Measurements from ENCODE around the gene EFNA2. TPM values are rescaled to one million over a fixed set of nuclear protein-coding genes. Genes with fewer than 3 reads are reported as not detected.
"Not testable (repeated sequence)": the region's sequence is repeated elsewhere in the genome, so short reads cannot be mapped to it uniquely, and the experiment has no call there.

EFNA2 gene
- polyA plus RNA-seq, 2 of the 4 experiments (the other 2 are of a cell fraction) = 0.16 to 1.3 TPM

DNA sequence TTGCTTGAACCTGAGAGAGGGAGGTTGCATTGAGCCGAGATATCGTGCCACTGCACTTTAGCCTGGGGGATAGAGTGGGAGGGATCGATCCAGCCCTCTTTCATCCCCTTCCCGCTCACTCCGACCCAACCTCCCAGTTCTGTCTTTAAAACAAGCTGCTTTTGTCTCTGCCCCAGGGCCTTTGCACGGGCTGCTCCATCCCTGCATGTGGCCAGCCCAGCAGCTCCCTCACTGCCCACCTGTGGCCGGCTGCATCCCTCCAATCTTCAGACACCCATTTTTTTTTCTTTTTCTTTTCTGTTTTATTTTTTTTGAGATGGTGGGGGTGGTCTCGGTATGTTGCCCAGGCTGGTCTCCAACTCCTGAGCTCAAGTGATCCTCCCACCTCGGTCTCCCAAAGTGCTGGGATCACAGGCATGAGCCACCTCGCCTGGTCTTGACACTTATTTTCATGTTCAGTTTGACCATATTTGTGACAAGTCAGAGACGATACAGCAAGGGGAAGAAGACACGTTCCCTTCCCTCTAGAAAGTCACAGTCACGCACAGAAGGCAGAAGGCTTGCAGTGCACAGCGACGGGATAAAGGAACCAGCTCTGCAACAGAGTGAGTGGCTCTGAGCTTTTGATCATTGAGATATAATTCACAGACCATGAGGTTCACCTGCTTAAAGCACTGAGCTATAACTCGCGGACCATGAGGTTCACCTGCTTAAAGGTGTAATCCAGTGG, 31.8 kb downstream of the EFNA2 start (continued):
- TF ChIP-seq PHF8 (IDR thresholded peaks at IDR 0.05; ENCODE audit: borderline replicate concordance, low read depth) (no peak), ZFP36 (IDR thresholded peaks at IDR 0.05; ENCODE audit: borderline replicate concordance, partially characterized antibody) (no peak)

DNA sequence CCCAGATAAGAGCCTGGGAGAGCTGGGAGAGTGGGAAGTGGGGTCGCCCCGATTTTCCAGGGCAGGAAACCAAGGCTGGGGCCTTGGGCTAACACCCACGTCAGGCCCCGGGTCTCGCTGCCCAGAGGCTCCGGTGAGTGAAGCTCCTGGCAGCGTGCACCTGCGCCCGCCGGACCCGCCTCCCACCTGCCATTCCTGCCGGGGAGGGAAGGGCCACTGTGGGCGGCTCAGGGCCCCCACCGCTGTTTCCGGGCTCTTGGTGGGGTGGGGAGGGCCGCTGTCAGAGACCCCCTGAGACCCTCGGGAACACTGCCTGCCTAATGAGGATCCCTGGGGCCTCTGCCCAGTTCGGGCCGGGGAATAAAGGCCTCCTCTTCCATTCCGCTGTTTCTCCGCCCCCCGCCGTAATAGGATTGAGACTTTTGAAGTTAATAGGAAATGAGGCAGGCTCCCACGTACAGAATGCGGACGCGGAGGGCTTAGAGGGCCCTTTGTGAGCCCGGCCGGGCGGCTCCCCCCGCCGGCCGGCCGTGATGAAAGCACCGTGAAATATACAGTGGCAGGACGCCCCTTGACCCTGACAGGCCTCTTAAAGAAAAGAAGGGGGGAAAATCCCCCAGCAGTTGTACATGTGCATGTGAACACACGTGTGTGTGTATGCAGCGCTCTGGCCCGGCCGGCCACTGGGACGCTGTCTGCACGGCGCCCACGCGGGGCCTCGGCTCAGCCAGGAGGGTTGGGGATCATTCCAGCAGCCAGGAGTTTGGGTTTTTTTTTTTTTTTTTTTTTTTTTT, 33.2 kb downstream of the EFNA2 start:
- ChIA-PET CTCF (interaction anchor here (0.7 kb wide), 1 partner anchor 39 kb away, joined by 3 read pairs; no protein-coding TSS in a partner anchor), POLR2A (no interaction called here)
- Histone ChIP-seq H3K27ac (no peak overlapping the region), H3K4me1 (peaks cover 13% of the 10 kb centered on the region), H3K4me2 (no peak overlapping the region), H3K9me3 (no peaks in the 10 kb centered on the region), H3K4me3 (no peak overlapping the region)
- ATAC-seq = no peak
- WGBS (ENCODE audit: missing lambda C conversion rate) = 80% methylated on average over 34 of the region's 46 CpGs
- no peak for FAIRE-seq
- DNase-seq (ENCODE audit: low read depth in 1 of 2, low spot score in 1 of 2) = no peak
- TF ChIP-seq KDM1A (IDR thresholded peaks at IDR 0.05; ENCODE audit: low read depth) (no peak), FOXS1 (CRISPR knock-in tag; IDR thresholded peaks at IDR 0.05) (no peak), HOXB5 (CRISPR knock-in tag; IDR thresholded peaks at IDR 0.05) (no peak), NR3C1 (IDR thresholded peaks at IDR 0.05) (no peak), GATA3 (IDR thresholded peaks at IDR 0.05; ENCODE audit: borderline replicate concordance) (no peak), RFX5 (IDR thresholded peaks at IDR 0.05) (no peak), POLR2A (IDR thresholded peaks at IDR 0.05; ENCODE audit: low read length) (no peak), CBX8 (IDR thresholded peaks at IDR 0.05) (no peak), EP300 (IDR thresholded peaks at IDR 0.05) (no peak), SREBF2 (IDR thresholded peaks at IDR 0.05) (no peak), CHD2 (IDR thresholded peaks at IDR 0.05; ENCODE audit: low read length, partially characterized antibody) (no peak), FOSL2 (IDR thresholded peaks at IDR 0.05) (no peak), FOSL2 (CRISPR knock-in tag; IDR thresholded peaks at IDR 0.05) (no peak), KDM5A (IDR thresholded peaks at IDR 0.05) (no peak), POLR2AphosphoS2 (conservative IDR thresholded peaks at IDR 0.05; ENCODE audit: low read length) (no peak)
- TF ChIP-seq, protein P1, sequence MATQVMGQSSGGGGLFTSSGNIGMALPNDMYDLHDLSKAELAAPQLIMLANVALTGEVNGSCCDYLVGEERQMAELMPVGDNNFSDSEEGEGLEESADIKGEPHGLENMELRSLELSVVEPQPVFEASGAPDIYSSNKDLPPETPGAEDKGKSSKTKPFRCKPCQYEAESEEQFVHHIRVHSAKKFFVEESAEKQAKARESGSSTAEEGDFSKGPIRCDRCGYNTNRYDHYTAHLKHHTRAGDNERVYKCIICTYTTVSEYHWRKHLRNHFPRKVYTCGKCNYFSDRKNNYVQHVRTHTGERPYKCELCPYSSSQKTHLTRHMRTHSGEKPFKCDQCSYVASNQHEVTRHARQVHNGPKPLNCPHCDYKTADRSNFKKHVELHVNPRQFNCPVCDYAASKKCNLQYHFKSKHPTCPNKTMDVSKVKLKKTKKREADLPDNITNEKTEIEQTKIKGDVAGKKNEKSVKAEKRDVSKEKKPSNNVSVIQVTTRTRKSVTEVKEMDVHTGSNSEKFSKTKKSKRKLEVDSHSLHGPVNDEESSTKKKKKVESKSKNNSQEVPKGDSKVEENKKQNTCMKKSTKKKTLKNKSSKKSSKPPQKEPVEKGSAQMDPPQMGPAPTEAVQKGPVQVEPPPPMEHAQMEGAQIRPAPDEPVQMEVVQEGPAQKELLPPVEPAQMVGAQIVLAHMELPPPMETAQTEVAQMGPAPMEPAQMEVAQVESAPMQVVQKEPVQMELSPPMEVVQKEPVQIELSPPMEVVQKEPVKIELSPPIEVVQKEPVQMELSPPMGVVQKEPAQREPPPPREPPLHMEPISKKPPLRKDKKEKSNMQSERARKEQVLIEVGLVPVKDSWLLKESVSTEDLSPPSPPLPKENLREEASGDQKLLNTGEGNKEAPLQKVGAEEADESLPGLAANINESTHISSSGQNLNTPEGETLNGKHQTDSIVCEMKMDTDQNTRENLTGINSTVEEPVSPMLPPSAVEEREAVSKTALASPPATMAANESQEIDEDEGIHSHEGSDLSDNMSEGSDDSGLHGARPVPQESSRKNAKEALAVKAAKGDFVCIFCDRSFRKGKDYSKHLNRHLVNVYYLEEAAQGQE (IDR thresholded peaks at IDR 0.05) = no peak

DNA sequence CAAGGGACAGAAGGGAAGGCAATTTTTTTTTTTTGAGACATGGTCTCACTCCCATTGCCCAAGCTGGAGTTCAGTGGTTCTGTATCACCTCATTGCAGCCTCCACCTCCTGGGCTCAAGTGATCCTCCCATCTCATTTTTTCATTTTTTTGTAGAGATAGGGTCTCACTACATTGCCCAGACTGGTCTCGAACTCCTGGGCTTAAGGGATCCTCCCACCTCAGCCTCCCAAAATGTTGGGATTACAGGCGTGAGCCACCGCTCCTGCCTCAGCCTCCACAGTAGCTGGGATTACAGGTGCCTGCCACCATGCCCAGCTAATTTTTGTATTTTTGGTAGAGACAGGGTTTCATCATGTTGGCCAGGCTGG, 34.6 kb downstream of the EFNA2 start:
- H3K4me3 ChIP-seq; ATAC-seq; H3K27ac ChIP-seq; H3K4me2 ChIP-seq; DNase-seq (ENCODE audit: low read depth in 1 of 2, low spot score in 1 of 2); FAIRE-seq; H3K9me3 ChIP-seq: not testable (repeated sequence)
- H3K4me1 ChIP-seq = peaks cover 12% of the 10 kb centered on the region
- CTCF ChIA-PET = interaction anchor here (0.6 kb wide), 2 partner anchors 14 to 52 kb away, joined by 3 read pairs; no protein-coding TSS in a partner anchor
- WGBS (ENCODE audit: missing lambda C conversion rate) = 91% methylated on average over 3 of the region's 3 CpGs
- POLR2A ChIA-PET = interaction anchor here (1.0 kb wide), 1 partner anchor 34 kb away, joined by 3 read pairs; a partner anchor contains a TSS

DNA sequence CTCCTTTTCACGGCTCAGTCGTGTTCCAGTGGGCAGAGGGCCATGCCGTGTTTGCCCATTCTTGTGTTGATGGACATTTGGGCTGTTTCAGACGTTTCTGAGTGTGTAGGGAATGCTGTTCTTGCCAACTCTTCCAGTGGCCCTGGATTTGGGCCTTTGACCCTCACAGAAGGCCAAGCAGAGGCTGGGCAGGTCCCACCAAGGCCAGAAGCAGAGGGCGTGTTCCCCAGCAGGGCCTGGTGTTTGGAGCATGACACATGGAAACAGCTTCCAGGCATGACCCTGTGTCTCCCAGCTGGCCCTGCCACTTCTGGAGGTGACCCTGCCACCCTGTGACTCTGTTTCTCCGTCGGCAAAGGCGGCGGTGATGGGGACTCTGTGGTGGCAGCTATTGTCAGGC, 35.9 kb downstream of the EFNA2 start:
- TF ChIP-seq CEBPB (IDR thresholded peaks at IDR 0.05) (no peak), CHD2 (IDR thresholded peaks at IDR 0.05; ENCODE audit: low read length, partially characterized antibody) (no peak), MAZ (IDR thresholded peaks at IDR 0.05; ENCODE audit: borderline replicate concordance, low read depth, low read length) (no peak)
- no peak overlapping the region for H3K4me3 ChIP-seq
- no peak overlapping the region for H3K4me2 ChIP-seq
- ChIA-PET POLR2A (interaction anchor here (0.7 kb wide), 1 partner anchor 38 kb away, joined by 6 read pairs; no protein-coding TSS in a partner anchor), CTCF (no interaction called here)
- ATAC-seq (no peak), FAIRE-seq (no peak), DNase-seq (ENCODE audit: low read depth in 1 of 2, low spot score in 1 of 2) (no peak)
- no peak overlapping the region for H3K27ac ChIP-seq
- 85% methylated on average over 8 of the region's 9 CpGs for WGBS (ENCODE audit: missing lambda C conversion rate)
- H3K9me3 ChIP-seq = no peaks in the 10 kb centered on the region
- peaks cover 19% of the 10 kb centered on the region for H3K4me1 ChIP-seq

Measured in A549 (cell line).